Vagina (tissue), 2 donors: ENCODE measurements around the gene MPRIP.

Source experiments
- CTCF ChIP-seq, 3 experiments: fragments of 450-650 bp in 2 of 3; fragments of 200-600 bp in 1 of 3; sonication (generic) in 1 of 3; IDR thresholded peaks; one replicate each; pipeline ENCODE4 v1.5.1; 2017 to 2019; ENCODE audit warnings: antibody characterized with exemption in 3 of 3, mild to moderate bottlenecking in 2 of 3, moderate library complexity in 2 of 3
- POLR2A ChIP-seq, 2 donors: fragments of 450-650 bp; IDR thresholded peaks; one replicate each; pipeline ENCODE4 v1.6.1; 2017; ENCODE audit warnings: antibody characterized with exemption in 2 of 2, mild to moderate bottlenecking in 2 of 2, moderate library complexity in 2 of 2
- POLR2AphosphoS5 ChIP-seq, 2 donors: sonication (generic); formaldehyde crosslinking; IDR thresholded peaks; one replicate each; pipeline ENCODE4 v1.9.0; 2017; ENCODE audit warnings: antibody characterized with exemption in 2 of 2, mild to moderate bottlenecking in 2 of 2, low read depth in 1 of 2; ENCODE audit not compliant: insufficient read depth in 1 of 2

DNA sequence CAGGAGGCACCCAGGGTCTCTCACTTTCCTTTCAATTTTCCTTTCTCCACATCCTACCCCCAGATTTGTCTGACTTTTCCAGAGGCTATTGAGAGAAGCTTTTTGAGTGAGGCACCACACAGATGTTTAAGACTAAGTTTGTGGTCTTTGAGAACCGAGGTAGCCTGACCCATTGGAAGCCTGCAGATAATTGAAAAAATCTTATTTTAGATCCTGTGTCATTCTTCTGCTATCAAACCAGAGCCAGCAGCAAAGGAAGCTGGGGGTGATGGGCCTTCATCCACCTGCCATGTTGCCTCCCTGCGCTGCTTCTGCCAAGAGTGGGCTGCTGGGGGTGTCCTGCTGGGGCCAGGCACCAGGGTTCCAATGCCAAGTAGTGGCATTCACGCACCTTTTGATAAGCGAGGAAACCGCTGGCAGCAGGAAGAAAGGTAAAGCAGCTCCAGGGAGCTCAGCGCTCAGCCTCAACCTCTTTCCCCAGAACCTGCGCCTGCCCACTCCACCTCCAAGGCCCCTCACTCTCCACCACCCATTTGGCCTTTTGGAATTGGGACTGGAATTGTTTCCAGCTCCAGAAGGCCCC, 55.6 kb downstream of the MPRIP start:
- TF ChIP-seq CTCF (IDR thresholded peaks at IDR 0.05) (no peak), POLR2AphosphoS5 (IDR thresholded peaks at IDR 0.05; ENCODE audit: insufficient read depth in 1 of 2, low read depth in 1 of 2) (no peak), POLR2A (IDR thresholded peaks at IDR 0.05) (no peak)
